Measurements from ENCODE around the gene RIPOR1. TPM values are rescaled to one million over a fixed set of nuclear protein-coding genes. Genes with fewer than 3 reads are reported as not detected.
A peak's percentile ranks its signal among the peaks of the same experiment; 100 is the strongest.

Gene RIPOR1
- total RNA-seq, 1 donor from 2014 or later, result 112 TPM

DNA sequence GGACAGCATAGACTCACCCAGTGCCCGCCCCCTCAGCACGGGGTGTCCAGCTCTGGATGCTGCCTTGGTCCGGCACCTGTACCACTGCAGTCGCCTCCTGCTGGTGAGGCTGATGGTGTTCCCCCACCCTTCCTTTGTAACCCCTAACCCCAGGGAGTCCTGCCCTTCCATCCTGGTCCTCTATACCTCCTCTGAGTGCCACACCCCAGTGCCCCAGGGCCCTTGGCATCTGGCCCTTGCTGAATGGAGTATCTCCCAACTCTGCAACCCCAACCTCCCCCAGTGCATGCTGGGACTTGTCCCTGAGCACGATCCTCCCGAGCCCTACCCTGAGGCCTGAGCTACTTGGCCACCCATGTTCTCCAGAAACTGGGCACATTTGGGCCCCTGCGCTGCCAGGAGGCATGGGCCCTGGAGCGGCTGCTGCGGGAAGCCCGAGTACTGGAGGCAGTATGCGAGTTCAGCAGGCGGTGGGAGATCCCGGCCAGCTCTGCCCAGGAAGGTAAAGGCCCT lies 15.8 kb downstream of the RIPOR1 start:
- DNase-seq (peak; percentile 39), ATAC-seq (no peak)
- intact Hi-C loops (cut with DNase I), result no loop called here
- TF ChIP-seq CTCF (IDR thresholded peaks at IDR 0.05), result no peak
- H3K4me3 ChIP-seq, result no peak overlapping the region
- H3K4me1 ChIP-seq, result peaks cover 78% of the 10 kb centered on the region
- no peaks in the 10 kb centered on the region for H3K9me3 ChIP-seq
- H3K36me3 ChIP-seq, result peaks cover 93% of the 10 kb centered on the region
- no peaks in the 10 kb centered on the region for H3K27me3 ChIP-seq (ENCODE audit: low read depth)
- peak overlapping the region; percentile 11 for H3K27ac ChIP-seq

DNA sequence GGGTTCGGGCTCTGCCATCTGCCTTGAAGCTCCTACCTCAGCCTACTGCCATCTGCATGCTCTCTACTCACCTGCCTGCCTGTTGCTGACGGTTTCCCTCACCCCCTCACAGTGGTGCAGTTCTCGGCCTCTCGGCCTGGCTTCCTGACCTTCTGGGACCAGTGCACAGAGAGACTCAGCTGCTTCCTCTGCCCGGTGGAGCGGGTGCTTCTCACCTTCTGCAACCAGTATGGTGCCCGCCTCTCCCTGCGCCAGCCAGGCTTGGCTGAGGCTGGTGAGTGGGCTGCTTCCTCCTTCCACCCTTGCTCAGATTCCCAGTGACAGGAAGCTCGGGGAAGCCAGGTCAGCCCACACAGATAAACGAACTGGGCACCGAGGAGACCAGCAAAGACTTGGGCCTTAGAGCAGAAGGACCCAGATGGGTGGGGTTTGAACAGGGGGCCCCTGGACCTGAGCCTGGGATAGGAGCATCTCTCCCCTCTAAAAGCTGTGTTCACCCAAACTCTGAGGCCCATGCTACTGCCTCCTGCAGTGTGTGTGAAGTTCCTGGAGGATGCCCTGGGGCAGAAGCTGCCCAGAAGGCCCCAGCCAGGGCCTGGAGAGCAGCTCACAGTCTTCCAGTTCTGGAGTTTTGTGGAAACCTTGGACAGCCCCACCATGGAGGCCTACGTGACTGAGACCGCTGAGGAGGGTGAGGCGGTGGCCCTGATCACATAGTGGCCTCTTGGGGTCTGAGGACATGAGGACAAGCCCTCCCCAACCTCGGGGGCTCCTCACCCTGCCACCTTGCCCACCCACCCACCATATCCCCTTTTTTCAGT lies 16.4 kb downstream of the RIPOR1 start:
- peak; percentile 42 for DNase-seq
- peaks cover 72% of the 10 kb centered on the region for H3K4me1 ChIP-seq
- peaks cover 86% of the 10 kb centered on the region for H3K36me3 ChIP-seq
- intact Hi-C loops (cut with DNase I), result no loop called here
- no peak overlapping the region for H3K4me3 ChIP-seq
- no peak for TF ChIP-seq CTCF (IDR thresholded peaks at IDR 0.05)
- no peak for ATAC-seq
- no peaks in the 10 kb centered on the region for H3K9me3 ChIP-seq
- H3K27me3 ChIP-seq (ENCODE audit: low read depth), result no peaks in the 10 kb centered on the region
- H3K27ac ChIP-seq, result no peak overlapping the region

DNA sequence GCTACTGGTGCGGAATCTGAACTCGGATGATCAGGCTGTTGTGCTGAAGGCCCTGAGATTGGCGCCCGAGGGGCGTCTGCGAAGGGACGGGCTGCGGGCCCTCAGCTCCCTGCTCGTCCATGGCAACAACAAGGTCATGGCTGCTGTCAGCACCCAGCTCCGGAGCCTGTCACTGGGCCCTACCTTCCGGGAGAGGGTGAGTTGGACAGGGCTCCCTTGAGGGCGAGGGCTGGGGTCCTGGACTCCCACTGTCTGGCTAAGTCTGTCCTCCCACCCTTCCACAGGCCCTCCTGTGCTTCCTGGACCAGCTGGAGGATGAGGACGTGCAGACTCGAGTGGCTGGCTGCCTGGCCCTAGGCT lies 17.0 kb downstream of the RIPOR1 start:
- TF ChIP-seq CTCF (IDR thresholded peaks at IDR 0.05), result no peak
- Histone ChIP-seq H3K36me3 (peaks cover 80% of the 10 kb centered on the region), H3K27me3 (ENCODE audit: low read depth) (no peaks in the 10 kb centered on the region), H3K9me3 (no peaks in the 10 kb centered on the region), H3K27ac (no peak overlapping the region), H3K4me3 (no peak overlapping the region), H3K4me1 (peaks cover 69% of the 10 kb centered on the region)
- DNase-seq (no peak), ATAC-seq (no peak)
- intact Hi-C loops (cut with DNase I), result no loop called here

DNA sequence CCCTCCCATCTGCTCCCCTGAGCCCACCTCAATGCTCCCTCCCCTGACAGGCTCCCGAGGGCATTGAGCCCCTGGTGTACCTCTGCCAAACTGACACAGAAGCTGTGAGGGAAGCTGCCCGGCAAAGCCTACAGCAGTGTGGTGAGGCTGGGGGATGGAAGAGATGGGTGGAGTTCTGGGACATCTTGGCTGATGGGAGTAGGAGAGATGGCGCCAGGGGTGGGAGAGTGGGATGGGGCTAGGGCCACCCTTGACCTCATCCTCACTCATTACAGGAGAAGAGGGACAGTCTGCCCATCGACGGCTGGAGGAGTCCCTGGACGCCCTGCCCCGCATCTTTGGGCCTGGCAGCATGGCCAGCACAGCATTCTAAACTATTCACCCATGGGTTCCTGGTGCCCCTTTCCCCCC lies 17.5 kb downstream of the RIPOR1 start:
- intact Hi-C loops (cut with DNase I), result no loop called here
- Histone ChIP-seq H3K27ac (no peak overlapping the region), H3K4me3 (no peak overlapping the region), H3K36me3 (peaks cover 76% of the 10 kb centered on the region), H3K9me3 (no peaks in the 10 kb centered on the region), H3K4me1 (peaks cover 64% of the 10 kb centered on the region), H3K27me3 (ENCODE audit: low read depth) (no peaks in the 10 kb centered on the region)
- TF ChIP-seq CTCF (IDR thresholded peaks at IDR 0.05), result no peak
- peak; percentile 36 for DNase-seq
- no peak for ATAC-seq

- intact Hi-C loops (cut with DNase I), result no loop called here
- no peak overlapping the region for H3K4me3 ChIP-seq
- ATAC-seq (peak; percentile 65 to 74), DNase-seq (peak; percentile 79)
- H3K27me3 ChIP-seq (ENCODE audit: low read depth), result no peaks in the 10 kb centered on the region
- H3K4me1 ChIP-seq, result peaks cover 56% of the 10 kb centered on the region
- no peaks in the 10 kb centered on the region for H3K9me3 ChIP-seq
- TF ChIP-seq CTCF (IDR thresholded peaks at IDR 0.05), result peak; percentile 98
- H3K27ac ChIP-seq, result peak overlapping the region; percentile 51
- H3K36me3 ChIP-seq, result peaks cover 68% of the 10 kb centered on the region
Observed at GRCh38 chr16:67546761-67547422, 18.3 kb downstream of the RIPOR1 start.

Measured in lower lobe of right lung (tissue), 2 donors.